Activated naive CD4-positive, alpha-beta T cell (primary cell): ENCODE data around the gene RMDN2.
"Not testable (repeated sequence)": the region's sequence is repeated elsewhere in the genome, so short reads cannot be mapped to it uniquely, and the experiment has no call there.

ENCODE experiments used
- DNase-seq, 4 experiments: peaks; one replicate each; lab custom pipeline; 2025; lab: John Stamatoyannopoulos, UW

Gene RMDN2

GRCh38 chr2:37992601-37993000 lies 67.5 kb downstream of the RMDN2 start:
- DNase-seq, result no peak

DNA sequence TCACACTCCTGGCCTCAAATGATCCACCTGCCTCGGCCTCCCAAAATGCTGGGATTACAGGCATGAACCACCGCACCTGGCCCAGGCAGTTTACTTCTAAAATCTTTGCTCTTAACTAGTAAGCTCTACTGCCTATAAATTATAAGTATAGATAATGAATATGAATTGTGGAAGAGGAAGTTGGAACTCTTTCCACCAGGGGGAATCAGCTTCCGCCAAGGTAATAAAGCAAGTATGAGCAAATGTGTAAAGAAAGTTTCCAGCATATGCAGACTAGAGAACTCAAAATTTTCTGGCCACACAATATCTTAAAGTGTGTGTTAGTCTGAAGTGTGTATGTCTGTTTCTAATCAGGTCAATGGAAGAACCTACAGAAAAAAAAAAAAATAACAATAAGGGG lies 68.1 kb downstream of the RMDN2 start:
- DNase-seq, result no peak

- no peak for DNase-seq
Measured at GRCh38 chr2:37997629-37998028, 72.5 kb downstream of the RMDN2 start.

DNA sequence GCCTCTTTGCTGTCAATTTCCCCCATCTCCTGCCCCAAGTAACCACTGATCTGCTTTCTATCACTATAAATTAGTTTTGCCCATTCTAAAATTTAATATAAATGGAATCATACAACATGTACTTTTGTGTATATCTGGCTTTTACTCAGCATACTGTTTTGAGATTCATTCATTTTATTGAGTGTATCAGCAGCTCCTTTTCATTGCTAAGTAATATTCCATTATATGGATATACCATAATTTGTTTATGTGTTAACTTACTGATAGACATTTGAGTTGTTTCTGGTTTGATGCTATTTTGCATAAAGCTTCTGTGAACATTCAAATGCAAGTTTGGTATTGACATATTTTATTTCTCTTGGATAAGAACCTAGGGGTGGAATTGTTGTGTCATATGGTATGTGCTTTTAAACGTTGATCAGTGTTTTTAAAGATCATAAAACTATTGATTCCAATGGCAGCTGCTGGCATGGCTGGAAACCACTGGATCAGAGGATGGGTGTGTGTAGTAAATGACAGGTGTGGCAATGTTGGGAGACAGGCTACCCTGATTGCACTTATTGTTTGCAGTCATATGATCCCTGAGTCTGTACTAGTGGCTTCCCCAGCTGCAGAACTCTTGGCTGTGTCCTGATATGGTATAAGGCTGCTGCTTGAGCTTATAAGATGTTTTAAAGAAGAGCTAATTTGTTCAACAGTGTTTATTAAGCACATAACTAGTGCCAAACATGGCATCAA lies 75.6 kb downstream of the RMDN2 start:
- DNase-seq, result no peak

DNA sequence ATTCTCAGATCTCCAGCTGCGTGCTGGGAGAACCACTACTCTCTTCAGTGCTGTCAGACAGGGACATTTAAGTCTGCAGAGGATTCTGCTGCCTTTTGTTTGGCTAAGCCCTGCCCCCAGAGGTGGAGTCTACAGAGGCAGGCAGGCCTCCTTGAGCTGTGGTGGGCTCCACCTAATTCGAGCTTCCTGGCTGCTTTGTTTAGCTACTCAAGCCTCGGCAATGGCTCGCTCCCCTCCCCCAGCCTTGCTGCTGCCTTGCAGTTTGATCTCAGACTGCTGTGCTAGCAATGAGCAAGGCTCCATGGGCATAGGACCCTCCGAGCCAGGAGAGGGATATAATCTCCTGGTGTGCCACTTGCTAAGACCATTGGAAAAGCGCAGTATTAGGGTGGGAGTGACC lies 85.1 kb downstream of the RMDN2 start:
- not testable (repeated sequence) for DNase-seq

GRCh38 chr2:38010995-38011394 lies 85.9 kb downstream of the RMDN2 start:
- DNase-seq, result no peak

GRCh38 chr2:38013158-38013752 lies 88.2 kb downstream of the RMDN2 start:
- no peak for DNase-seq

- no peak for DNase-seq
Measured at GRCh38 chr2:38016219-38016618, 91.1 kb downstream of the RMDN2 start.

GRCh38 chr2:38017836-38018235 lies 92.7 kb downstream of the RMDN2 start:
- no peak for DNase-seq

GRCh38 chr2:38020359-38021069 lies 95.4 kb downstream of the RMDN2 start:
- not testable (repeated sequence) for DNase-seq

- DNase-seq, result no peak
Measured at GRCh38 chr2:38021589-38021988, 96.5 kb downstream of the RMDN2 start.

GRCh38 chr2:38026846-38027245 lies 101.8 kb downstream of the RMDN2 start:
- DNase-seq, result no peak

DNA sequence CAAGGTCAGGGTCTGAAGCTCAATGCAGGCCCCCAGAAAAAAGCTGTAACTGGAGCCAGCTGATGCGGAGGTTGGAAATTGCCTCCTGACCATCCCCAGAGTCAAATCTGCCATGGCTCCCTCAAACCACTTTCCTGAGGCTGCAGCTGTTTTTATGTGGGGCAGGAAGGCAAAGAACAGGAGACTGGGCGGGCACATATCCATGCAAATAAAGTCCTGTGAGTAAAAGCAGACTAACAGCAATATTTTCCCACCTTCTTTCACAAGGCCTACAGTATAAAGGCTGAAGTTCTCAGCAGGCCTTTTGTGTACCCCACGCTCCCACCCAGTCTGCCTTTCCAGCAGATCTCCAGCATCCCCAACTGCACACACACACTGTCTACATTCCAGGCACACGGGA lies 103.7 kb downstream of the RMDN2 start:
- DNase-seq, result no peak

- no peak for DNase-seq
Measured at GRCh38 chr2:38029512-38029911, 104.4 kb downstream of the RMDN2 start.

DNA sequence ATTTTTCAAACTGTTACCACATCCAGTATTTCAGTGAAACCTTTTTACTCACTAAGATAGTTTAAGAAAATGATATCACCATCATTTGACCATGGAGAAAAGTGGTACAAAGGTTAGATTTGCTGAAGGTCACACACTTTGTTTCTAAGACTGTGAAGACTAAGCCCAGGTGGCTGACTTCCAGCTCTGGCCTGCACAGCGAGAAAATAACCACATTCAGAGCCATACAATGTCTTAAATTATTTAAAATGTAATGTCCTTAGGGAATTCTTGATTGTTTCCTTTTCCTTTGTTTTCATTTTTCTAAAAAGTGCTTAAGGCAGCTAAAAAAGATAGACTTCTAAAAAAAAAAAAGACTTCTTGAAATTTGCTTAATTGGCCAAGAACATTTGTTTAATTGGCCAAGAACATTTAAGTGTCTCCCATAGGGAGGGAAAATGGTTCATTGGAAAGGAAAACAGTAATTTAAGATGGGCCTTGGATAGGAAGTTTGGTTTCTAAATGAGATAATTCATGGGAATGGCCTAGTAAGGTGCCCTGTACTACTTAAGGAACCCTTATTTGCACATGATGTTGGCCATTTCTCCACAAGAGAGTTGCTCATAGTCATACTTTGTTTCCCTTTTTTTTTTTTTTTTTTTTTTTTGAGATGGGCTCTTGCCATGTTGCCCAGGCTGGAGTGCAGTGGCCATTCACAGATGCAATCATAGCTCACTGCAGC lies 105.7 kb downstream of the RMDN2 start:
- DNase-seq, result no peak

DNA sequence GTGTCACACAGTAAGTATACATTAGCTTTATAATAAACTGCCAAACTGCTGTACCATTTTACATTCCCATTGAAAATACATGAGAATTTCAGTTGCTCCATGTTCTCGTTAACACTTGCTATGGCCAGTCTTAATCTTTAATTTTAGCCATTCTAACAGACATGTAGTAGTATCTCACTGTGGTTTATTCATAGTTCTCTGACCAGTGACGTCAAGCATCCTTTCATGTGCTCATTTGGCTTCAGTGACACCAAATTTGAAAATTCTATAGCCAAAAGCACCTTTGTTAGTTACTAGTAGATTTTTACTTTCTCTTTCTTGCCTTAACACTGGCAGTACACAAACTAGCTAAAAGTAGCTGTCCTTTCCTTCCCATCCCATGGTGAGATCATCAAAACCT lies 107.9 kb downstream of the RMDN2 start:
- DNase-seq, result no peak

DNA sequence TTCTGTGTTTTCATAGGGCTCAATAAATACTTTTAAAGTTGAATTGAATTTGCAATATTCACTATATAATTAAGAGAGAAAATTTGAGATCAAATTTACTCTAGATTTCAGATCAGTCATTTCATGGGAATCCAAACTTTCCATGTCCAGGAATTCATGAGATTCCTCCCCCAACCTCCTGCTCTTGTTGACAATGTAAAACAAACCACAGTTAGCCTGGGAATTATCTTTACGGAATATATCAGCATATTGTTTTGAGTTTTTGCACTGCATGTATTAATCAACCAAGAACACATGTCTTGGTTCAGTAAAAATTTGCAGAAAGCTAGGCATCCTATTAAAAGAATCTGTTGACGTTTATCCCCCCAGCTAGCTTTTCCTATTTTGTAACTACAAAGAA lies 108.6 kb downstream of the RMDN2 start:
- no peak for DNase-seq

GRCh38 chr2:38035968-38036367 lies 110.9 kb downstream of the RMDN2 start:
- no peak for DNase-seq

DNA sequence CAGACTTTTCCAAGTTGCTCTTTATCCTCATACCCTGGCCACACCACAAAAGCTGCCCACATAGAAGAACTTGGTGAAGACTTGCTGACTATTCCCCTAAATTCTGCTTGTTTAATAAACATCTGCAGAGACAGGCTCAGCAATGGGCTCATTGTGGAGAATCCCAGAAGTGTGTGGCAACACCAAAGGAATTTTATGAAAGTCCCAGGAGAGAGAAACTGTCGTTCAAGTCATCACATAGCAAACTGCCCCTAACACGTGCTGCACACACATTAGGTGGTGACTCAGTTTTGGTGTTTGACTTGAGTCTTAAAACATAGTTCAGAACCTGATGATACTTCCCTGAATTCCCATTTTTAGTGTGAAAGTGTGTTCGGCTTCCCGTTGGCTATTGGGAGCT lies 112.2 kb downstream of the RMDN2 start:
- DNase-seq, result no peak

DNA sequence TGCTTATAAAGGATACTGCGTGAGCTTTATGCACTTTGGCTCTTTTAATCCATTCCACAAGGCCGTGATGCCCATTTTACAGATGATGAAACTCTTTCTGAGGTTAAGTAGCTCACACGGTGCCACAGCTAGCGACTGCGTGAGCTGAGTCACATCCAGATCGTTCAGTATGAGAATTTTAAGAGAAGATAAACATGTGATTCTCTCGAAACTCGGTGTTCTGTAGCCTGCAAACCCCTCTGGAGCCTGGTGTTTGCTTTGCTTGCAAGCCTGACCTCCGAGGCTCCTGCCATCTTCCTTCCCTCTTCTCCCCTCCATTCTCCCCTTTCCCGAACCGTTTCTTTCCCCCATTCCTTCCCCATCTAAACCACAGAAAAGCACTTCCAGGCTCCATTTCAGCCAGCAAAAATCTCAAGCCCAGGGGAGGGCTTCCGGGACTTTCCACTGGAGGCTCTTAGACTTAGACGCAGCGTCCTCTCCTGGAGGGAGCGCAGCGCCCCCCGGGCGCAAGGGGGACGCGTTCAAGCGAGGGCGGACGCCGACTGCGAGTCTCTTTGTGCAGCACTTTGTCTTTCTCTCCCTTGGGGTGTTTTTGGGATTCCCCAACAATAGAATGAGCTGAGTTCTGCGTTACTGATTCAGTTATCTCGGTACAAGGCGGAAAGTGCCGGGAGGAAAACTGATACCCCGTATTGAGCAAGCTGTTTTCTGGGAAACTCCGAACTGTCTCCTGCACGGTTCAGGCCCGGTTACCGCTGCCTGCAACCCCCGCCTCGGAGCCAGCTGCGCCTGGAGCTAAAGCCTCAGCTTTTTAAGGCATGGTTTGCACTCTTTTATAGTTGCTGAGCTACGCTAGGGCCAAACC lies 112.9 kb downstream of the RMDN2 start:
- DNase-seq, result no peak

- no peak for DNase-seq
Measured at GRCh38 chr2:38038682-38039081, 113.6 kb downstream of the RMDN2 start.
